ENCODE data around the gene C1QTNF1.

C1QTNF1 gene

GRCh38 chr17:79023886-79024771 is at the start of gene C1QTNF1:
Gene C1QTNF1 (plus strand): TSS chr17:79024169. CDS start chr17:79043969, 19,800 bp downstream.
- DNase-seq = no peak

GRCh38 chr17:78974635-78975591 is 49.1 kb upstream of the C1QTNF1 start:
- DNase-seq = no peak

- no peak for DNase-seq
These were observed 46.9 kb upstream of the C1QTNF1 start for GRCh38 chr17:78976907-78977680.

- DNase-seq = no peak
These were observed 46.4 kb upstream of the C1QTNF1 start for GRCh38 chr17:78977681-78977943.

GRCh38 chr17:78977997-78978973 is 45.7 kb upstream of the C1QTNF1 start:
- DNase-seq = peak in 1 of 2 experiments; percentile 38

GRCh38 chr17:78979780-78980623 is 44.0 kb upstream of the C1QTNF1 start, which contains the start of gene LGALS3BP:
Gene LGALS3BP (minus strand): TSS chr17:78979923. CDS start chr17:78977191, 2,732 bp downstream.
- peak; percentile 95 to 97 for DNase-seq

GRCh38 chr17:78980624-78980972 is 43.4 kb upstream of the C1QTNF1 start:
- no peak for DNase-seq

- DNase-seq = no peak
These were observed 42.7 kb upstream of the C1QTNF1 start for GRCh38 chr17:78981010-78981888.

GRCh38 chr17:78985395-78985794 is 38.6 kb upstream of the C1QTNF1 start:
- DNase-seq = no peak

GRCh38 chr17:78986048-78986648 is 37.8 kb upstream of the C1QTNF1 start:
- peak in 1 of 2 experiments; percentile 48 for DNase-seq

GRCh38 chr17:78986649-78987328 is 37.2 kb upstream of the C1QTNF1 start:
- DNase-seq = peak; percentile 44 to 73

GRCh38 chr17:78988152-78988551 is 35.8 kb upstream of the C1QTNF1 start:
- no peak for DNase-seq

GRCh38 chr17:78990349-78991016 is 33.5 kb upstream of the C1QTNF1 start:
- DNase-seq = no peak

- DNase-seq = no peak
These were observed 32.8 kb upstream of the C1QTNF1 start for GRCh38 chr17:78991017-78991738.

- DNase-seq = no peak
These were observed 31.9 kb upstream of the C1QTNF1 start for GRCh38 chr17:78991906-78992532.

GRCh38 chr17:78992542-78993212 is 31.3 kb upstream of the C1QTNF1 start:
- DNase-seq = no peak
